ENCODE results near the gene TMEM181. TPM values are rescaled to one million over a fixed set of nuclear protein-coding genes. Genes with fewer than 3 reads are reported as not detected.

TMEM181 gene
- total RNA-seq, 1 donor from 2014 or later = 31.0 TPM

GRCh38 chr6:158619922-158620801 lies 60.3 kb downstream of the TMEM181 start:
- Histone ChIP-seq H3K27me3 (ENCODE audit: insufficient read depth, low read length) (no peaks in the 10 kb centered on the region), H3K4me2 (ENCODE audit: low read length) (no peak overlapping the region), H2AFZ (ENCODE audit: low read depth, low read length) (no peak overlapping the region), H3K9me3 (ENCODE audit: insufficient read depth, low read depth, low read length) (no peaks in the 10 kb centered on the region), H3K4me3 (ENCODE audit: insufficient read depth, low read depth, low read length) (no peak overlapping the region), H4K20me1 (ENCODE audit: insufficient read depth, low read length) (peaks cover 14% of the 10 kb centered on the region), H3K36me3 (ENCODE audit: insufficient read depth, low read length) (peaks cover 11% of the 10 kb centered on the region), H3K9ac (ENCODE audit: low read length) (no peak overlapping the region), H3K4me1 (ENCODE audit: insufficient read depth, low read length) (no peaks in the 10 kb centered on the region), H3K79me2 (ENCODE audit: insufficient read depth, low read length) (no peaks in the 10 kb centered on the region), H3K27ac (ENCODE audit: low read depth, low read length) (no peak overlapping the region)
- Mint-ChIP-seq H3K4me1 (ENCODE audit: low read depth, unreplicated experiment) (peaks cover 11% of the 10 kb centered on the region), H3K4me3 (ENCODE audit: unreplicated experiment) (no peak overlapping the region), H3K9me3 (ENCODE audit: unreplicated experiment) (no peaks in the 10 kb centered on the region), H3K27me3 (ENCODE audit: low read depth, unreplicated experiment) (no peaks in the 10 kb centered on the region), H3K36me3 (ENCODE audit: low read depth, unreplicated experiment) (peaks cover 30% of the 10 kb centered on the region), H3K27ac (ENCODE audit: unreplicated experiment) (no peak overlapping the region)
- FAIRE-seq = no peak
- no peak for DNase-seq (ENCODE audit: low read depth)
- no peak for TF ChIP-seq EZH2 (IDR thresholded peaks at IDR 0.05; ENCODE audit: insufficient read depth, low read length)
- no peak for TF ChIP-seq CTCF (IDR thresholded peaks at IDR 0.05; ENCODE audit: insufficient read depth, low read depth, low read length)

- Mint-ChIP-seq H3K27ac (ENCODE audit: unreplicated experiment) (no peak overlapping the region), H3K9me3 (ENCODE audit: unreplicated experiment) (no peaks in the 10 kb centered on the region), H3K4me1 (ENCODE audit: low read depth, unreplicated experiment) (peaks cover 11% of the 10 kb centered on the region), H3K36me3 (ENCODE audit: low read depth, unreplicated experiment) (peaks cover 33% of the 10 kb centered on the region), H3K27me3 (ENCODE audit: low read depth, unreplicated experiment) (no peaks in the 10 kb centered on the region), H3K4me3 (ENCODE audit: unreplicated experiment) (no peak overlapping the region)
- Histone ChIP-seq H3K4me3 (ENCODE audit: insufficient read depth, low read depth, low read length) (no peak overlapping the region), H3K9me3 (ENCODE audit: insufficient read depth, low read depth, low read length) (no peaks in the 10 kb centered on the region), H2AFZ (ENCODE audit: low read depth, low read length) (no peak overlapping the region), H3K4me2 (ENCODE audit: low read length) (no peak overlapping the region), H3K79me2 (ENCODE audit: insufficient read depth, low read length) (no peaks in the 10 kb centered on the region), H3K27ac (ENCODE audit: low read depth, low read length) (no peak overlapping the region), H3K36me3 (ENCODE audit: insufficient read depth, low read length) (peaks cover 11% of the 10 kb centered on the region), H3K27me3 (ENCODE audit: insufficient read depth, low read length) (no peaks in the 10 kb centered on the region), H4K20me1 (ENCODE audit: insufficient read depth, low read length) (peaks cover 14% of the 10 kb centered on the region), H3K9ac (ENCODE audit: low read length) (no peak overlapping the region), H3K4me1 (ENCODE audit: insufficient read depth, low read length) (no peaks in the 10 kb centered on the region)
- FAIRE-seq (no peak), DNase-seq (ENCODE audit: low read depth) (no peak)
- TF ChIP-seq EZH2 (IDR thresholded peaks at IDR 0.05; ENCODE audit: insufficient read depth, low read length) (no peak), CTCF (IDR thresholded peaks at IDR 0.05; ENCODE audit: insufficient read depth, low read depth, low read length) (no peak)
Observed at GRCh38 chr6:158620963-158621693, 61.2 kb downstream of the TMEM181 start.
